IMR-90 (cell line): ENCODE results near the gene GMCL2. TPM values are rescaled to one million over a fixed set of nuclear protein-coding genes. Genes with fewer than 3 reads are reported as not detected.

Source experiments
- ATAC-seq: fragments of 200-7000 bp; cut with Tn5 transposase; 2 replicates; pipeline ENCODE4 v1.9.1; 2020; ENCODE audit warnings: low read depth, mild to moderate bottlenecking, moderate library complexity
- BruUV-seq: library from RNA; stranded (reverse); fragments of 400-500 nt; replicated peaks from 2 replicates; lab custom pipeline; 2021; lab: Mats Ljungman, UMichigan
- CTCF ChIA-PET: fragments of 300-600 bp; formaldehyde crosslinking; extraction: SDS; loops from one replicate; lab custom pipeline; 2021; ENCODE audit warnings: antibody characterized with exemption; lab: Yijun Ruan, JAX
- POLR2A ChIA-PET: fragments of 300-600 bp; sonication (Branson Sonifier 250); formaldehyde crosslinking; loops from one replicate; lab custom pipeline; 2022; ENCODE audit warnings: antibody characterized with exemption; ENCODE audit not compliant: unreplicated experiment; lab: Charles Lee
- DNase-seq: peaks from one replicate; pipeline ENCODE4 v3.0.0; 2013
- H2AFZ ChIP-seq: replicated peaks from 2 replicates; pipeline ENCODE3; 2013; ENCODE audit warnings: low read length, mild to moderate bottlenecking; ENCODE audit not compliant: poor library complexity
- H2AK5ac ChIP-seq: 2 replicates; pipeline ENCODE4 v1.6.1; 2013; ENCODE audit warnings: low read depth, low read length, inconsistent platforms
- H2AK9ac ChIP-seq: replicated peaks from 2 replicates; pipeline ENCODE3; 2013; ENCODE audit warnings: mild to moderate bottlenecking, low read depth, low read length, moderate library complexity; ENCODE audit not compliant: poor library complexity
- H2BK120ac ChIP-seq: 2 replicates; pipeline ENCODE4 v1.6.1; 2013; ENCODE audit warnings: low read depth, low read length, inconsistent platforms
- H2BK15ac ChIP-seq: 3 replicates; pipeline ENCODE4 v1.6.1; 2013; ENCODE audit warnings: low read depth, low read length, inconsistent platforms
- H2BK20ac ChIP-seq: 2 replicates; pipeline ENCODE4 v1.6.1; 2013; ENCODE audit warnings: low read depth, mild to moderate bottlenecking, inconsistent platforms, low read length, moderate library complexity
- H2BK5ac ChIP-seq: 2 replicates; pipeline ENCODE4 v1.6.1; 2013; ENCODE audit warnings: mild to moderate bottlenecking, low read depth, low read length, inconsistent platforms; ENCODE audit not compliant: poor library complexity, severe bottlenecking
- H3K14ac ChIP-seq: replicated peaks from 2 replicates; pipeline ENCODE4 v1.6.1; 2013; ENCODE audit warnings: low read depth, low read length, inconsistent platforms
- H3K18ac ChIP-seq: 2 replicates; pipeline ENCODE4 v1.6.1; 2013; ENCODE audit warnings: low read depth, low read length, control low read depth
- H3K23ac ChIP-seq: 2 replicates; pipeline ENCODE4 v1.6.1; 2013; ENCODE audit warnings: low read depth, low read length, inconsistent platforms
- H3K27ac ChIP-seq: 2 replicates; pipeline ENCODE4 v1.5.1; 2013; ENCODE audit warnings: mild to moderate bottlenecking, control low read depth, low read length; ENCODE audit not compliant: insufficient read depth
- H3K27me3 ChIP-seq: 2 replicates; pipeline ENCODE4 v1.6.1; 2013; ENCODE audit warnings: low read length; ENCODE audit not compliant: control insufficient read depth, insufficient read depth
- H3K36me3 ChIP-seq: 2 replicates; pipeline ENCODE4 v1.6.1; 2013; ENCODE audit warnings: low read length, mixed read lengths; ENCODE audit not compliant: control insufficient read depth, insufficient read depth
- H3K4ac ChIP-seq: 2 replicates; pipeline ENCODE4 v1.6.1; 2013; ENCODE audit warnings: low read depth, low read length, inconsistent platforms
- H3K4me1 ChIP-seq: 2 replicates; pipeline ENCODE4 v1.6.1; 2013; ENCODE audit warnings: low read length, mixed read lengths; ENCODE audit not compliant: control insufficient read depth, insufficient read depth
- H3K4me2 ChIP-seq: 2 replicates; pipeline ENCODE4 v1.6.1; 2013; ENCODE audit warnings: low read depth, mild to moderate bottlenecking, control low read depth, low read length, moderate library complexity
- H3K4me3 ChIP-seq: 2 replicates; pipeline ENCODE4 v1.5.1; 2013; ENCODE audit warnings: low read depth, mild to moderate bottlenecking, control low read depth, low read length, moderate library complexity; ENCODE audit not compliant: insufficient read depth
- H3K56ac ChIP-seq: 2 replicates; pipeline ENCODE4 v1.6.1; 2013; ENCODE audit warnings: low read length, inconsistent platforms; ENCODE audit not compliant: insufficient read depth; ENCODE audit errors: extremely low read depth
- H3K79me1 ChIP-seq, 2 experiments: 2 replicates each; pipeline ENCODE4 v1.6.1; 2013; ENCODE audit warnings: low read length in 2 of 2, inconsistent platforms in 1 of 2, low read depth in 1 of 2
- H3K9ac ChIP-seq: 2 replicates; pipeline ENCODE4 v1.6.1; 2013; ENCODE audit warnings: low read depth, low read length, control low read depth
- H3K9me1 ChIP-seq: 2 replicates; pipeline ENCODE4 v1.6.1; 2013; ENCODE audit warnings: low read length, inconsistent platforms; ENCODE audit not compliant: insufficient read depth
- H3K9me3 ChIP-seq: 2 replicates; pipeline ENCODE4 v1.6.1; 2013; ENCODE audit warnings: low read length; ENCODE audit not compliant: control insufficient read depth, insufficient read depth
- H4K20me1 ChIP-seq: 2 replicates; pipeline ENCODE4 v1.6.1; 2013; ENCODE audit warnings: low read length, inconsistent platforms; ENCODE audit not compliant: insufficient read depth
- H4K5ac ChIP-seq: 2 replicates; pipeline ENCODE4 v1.6.1; 2013; ENCODE audit warnings: mild to moderate bottlenecking, low read depth, low read length, control low read depth
- H4K8ac ChIP-seq, 2 experiments: 2 replicates each; pipeline ENCODE4 v1.6.1; 2013; ENCODE audit warnings: low read depth in 2 of 2, low read length in 2 of 2, control low read depth in 1 of 2, inconsistent platforms in 1 of 2
- H4K91ac ChIP-seq: 2 replicates; pipeline ENCODE4 v1.6.1; 2013; ENCODE audit warnings: low read depth, low read length, inconsistent platforms; ENCODE audit not compliant: insufficient read depth
- BHLHE40 ChIP-seq: fragments of 150-350 bp; IDR thresholded peaks from 2 replicates; pipeline ENCODE4 v1.6.1; 2016; ENCODE audit warnings: mild to moderate bottlenecking, low read depth, low read length
- CEBPB ChIP-seq: IDR thresholded peaks from 2 replicates; pipeline ENCODE4 v1.6.1; 2012; ENCODE audit warnings: low read depth, low read length, improper control_type of control experiment
- CHD1 ChIP-seq: IDR thresholded peaks from 2 replicates; pipeline ENCODE4 v1.6.1; 2012; ENCODE audit warnings: low read depth, low read length, improper control_type of control experiment
- FOS ChIP-seq: fragments of 150-350 bp; IDR thresholded peaks from 2 replicates; pipeline ENCODE4 v1.6.1; 2016; ENCODE audit warnings: low read depth, low read length
- MAFK ChIP-seq: IDR thresholded peaks from 2 replicates; pipeline ENCODE4 v1.6.1; 2012; ENCODE audit warnings: low read depth, low read length, improper control_type of control experiment
- MAZ ChIP-seq: IDR thresholded peaks from 2 replicates; pipeline ENCODE4 v1.6.1; 2012; ENCODE audit warnings: low read depth, mild to moderate bottlenecking, low read length, improper control_type of control experiment, moderate library complexity, borderline replicate concordance
- NFE2L2 ChIP-seq: fragments of 150-350 bp; IDR thresholded peaks from 2 replicates; pipeline ENCODE4 v1.6.1; 2016; ENCODE audit warnings: low read depth, mild to moderate bottlenecking, low read length
- RAD21 ChIP-seq: IDR thresholded peaks from 2 replicates; pipeline ENCODE4 v1.6.1; 2012; ENCODE audit warnings: low read length, improper control_type of control experiment
- WGBS, 2 experiments: methylation state at CpG; one replicate each; pipeline versions ENCODE4 v1.1.5 to v1.1.7; 2013; ENCODE audit warnings: missing lambda C conversion rate in 2 of 2; ENCODE audit not compliant: insufficient read length in 1 of 2; ENCODE audit errors: extremely low coverage in 2 of 2; 5-methylcytosine and 5-hydroxymethylcytosine counted together
- dilution Hi-C: fragments of 300-500 bp; cut with HindIII; formaldehyde crosslinking; loops from one replicate; pipeline ENCODE4 v1.14.3; 2018; ENCODE audit warnings: low sequenced_read_pairs; ENCODE audit not compliant: unreplicated experiment
- in situ Hi-C: fragments of 300-500 bp; cut with MboI; formaldehyde crosslinking; loops from 3 replicates; pipeline ENCODE4 v1.14.3; 2019; ENCODE audit warnings: low sequenced_read_pairs, inconsistent platforms, mixed read lengths
- intact Hi-C: fragments of 100-400 bp; cut with micrococcal nuclease; formaldehyde crosslinking; loops from 2 replicates; pipeline ENCODE4 v1.10.0; 2022
- polyA plus RNA-seq, 3 experiments: library from polyadenylated mRNA; depleted of rRNA; stranded (reverse); fragments of >200 nt; gene quantifications; 2 replicates each; pipeline ENCODE4 v1.2.3, GENCODE V29; 2012; ENCODE audit warnings: low replicate concordance in 1 of 3
- total RNA-seq: library from RNA; depleted of rRNA; stranded (reverse); fragments of >200 nt; gene quantifications from 2 replicates; pipeline ENCODE4 v1.2.3, GENCODE V29; 2012

The GMCL2 gene
- total and polyA plus RNA-seq, 2 of the 4 experiments (the other 2 are of a cell fraction): not detected

GRCh38 chr5:178223196-178223773 lies 36.1 kb upstream of the GMCL2 start:
- peaks cover 8% of the 10 kb centered on the region; the same call in 1 of the 2 replicates for H4K20me1 ChIP-seq
- no peak overlapping the region for H2AK9ac ChIP-seq
- H3K56ac ChIP-seq: no peak overlapping the region
- ATAC-seq: no peak
- H3K9me1 ChIP-seq: peaks cover 17% of the 10 kb centered on the region
- H3K36me3 ChIP-seq: peaks cover 43% of the 10 kb centered on the region
- H4K8ac ChIP-seq: no peak overlapping the region
- TF ChIP-seq FOS (no peak), BHLHE40 (no peak), CHD1 (no peak), MAFK (no peak), RAD21 (no peak), NFE2L2 (no peak), CEBPB (no peak), MAZ (no peak)
- H2AK5ac ChIP-seq: no peak overlapping the region
- H3K4me1 ChIP-seq: no peaks in the 10 kb centered on the region
- no peak overlapping the region for H2BK5ac ChIP-seq
- no peak overlapping the region for H3K14ac ChIP-seq
- no peak overlapping the region for H2BK20ac ChIP-seq
- in situ Hi-C loops (no loop called here), intact Hi-C loops (no loop called here), dilution Hi-C loops (no loop called here)
- no peak overlapping the region for H4K91ac ChIP-seq
- H2BK15ac ChIP-seq: no peak overlapping the region
- no peaks in the 10 kb centered on the region for H3K27me3 ChIP-seq
- H3K79me1 ChIP-seq: peaks cover 3 to 51% of the 10 kb centered on the region in 2 experiments; a peak in 3 of 4 replicates
- no peak overlapping the region for H3K4me3 ChIP-seq
- no TSS peak for BruUV-seq
- H3K18ac ChIP-seq: no peak overlapping the region
- CTCF ChIA-PET: no interaction called here
- no peak overlapping the region for H2BK120ac ChIP-seq
- H3K23ac ChIP-seq: no peak overlapping the region
- no peak for DNase-seq
- H3K4ac ChIP-seq: no peak overlapping the region
- no peak overlapping the region for H3K9ac ChIP-seq
- 100% methylated on average over 2 of the region's 5 CpGs; no CpG with 5 or more reads in 1 of the 2 experiments for WGBS, 2 experiments
- no peak overlapping the region for H3K27ac ChIP-seq
- H3K4me2 ChIP-seq: no peak overlapping the region
- H3K9me3 ChIP-seq: 0 out of 2 replicates have a peak, but pooled peaks cover 2% of the 10 kb centered on the region
- no peak overlapping the region for H2AFZ ChIP-seq
- POLR2A ChIA-PET: no interaction called here
- H4K5ac ChIP-seq: no peak overlapping the region
